ENCODE results near the gene PDE2A. TPM values are rescaled to one million over a fixed set of nuclear protein-coding genes. Genes with fewer than 3 reads are reported as not detected.

Gene PDE2A
- total and polyA plus RNA-seq, 11 donors: 16.8 to 53.7 (median 23.7) TPM

GRCh38 chr11:72648384-72649136 lies 25.7 kb downstream of the PDE2A start:
- H3K27ac ChIP-seq: no peak overlapping the region
- no peaks in the 10 kb centered on the region for H3K9me3 ChIP-seq
- intact Hi-C loops (cut with DNase I): loop anchor here in 3 of 10 donors (5.0 to 10.0 kb wide), 3 partner anchors 61 to 174 kb away; no protein-coding TSS in a partner anchor
- DNase-seq (no peak), ATAC-seq (no peak)
- peaks cover 0 to 2% (median 0%) of the 10 kb centered on the region in 12 donors for H3K4me1 ChIP-seq
- WGBS, 4 donors: 83 to 91% (median 88%) methylated on average over 7 of the region's 7 CpGs
- H3K27me3 ChIP-seq: no peaks in the 10 kb centered on the region
- no peak for TF ChIP-seq CTCF (IDR thresholded peaks at IDR 0.05)
- no peak for TF ChIP-seq POLR2A (IDR thresholded peaks at IDR 0.05)
- H3K36me3 ChIP-seq: no peaks in the 10 kb centered on the region
- H3K4me3 ChIP-seq: no peak overlapping the region

GRCh38 chr11:72647882-72648281 lies 26.3 kb downstream of the PDE2A start:
- intact Hi-C loops (cut with DNase I): loop anchor here in 3 of 10 donors (5.0 to 10.0 kb wide), 3 partner anchors 61 to 173 kb away; no protein-coding TSS in a partner anchor
- ATAC-seq (no peak), DNase-seq (no peak)
- no peak overlapping the region for H3K27ac ChIP-seq
- peaks cover 0 to 9% (median under 1%) of the 10 kb centered on the region in 12 donors for H3K4me1 ChIP-seq
- WGBS, 4 donors: 88 to 94% (median 90%) methylated on average over 4 of the region's 4 CpGs
- TF ChIP-seq CTCF (IDR thresholded peaks at IDR 0.05): no peak
- no peak for TF ChIP-seq POLR2A (IDR thresholded peaks at IDR 0.05)
- no peaks in the 10 kb centered on the region for H3K27me3 ChIP-seq
- no peaks in the 10 kb centered on the region for H3K36me3 ChIP-seq
- no peaks in the 10 kb centered on the region for H3K9me3 ChIP-seq
- no peak overlapping the region for H3K4me3 ChIP-seq

GRCh38 chr11:72646472-72646871 lies 27.8 kb downstream of the PDE2A start:
- no peaks in the 10 kb centered on the region for H3K9me3 ChIP-seq
- peaks cover 0 to 21% (median 8%) of the 10 kb centered on the region in 12 donors for H3K4me1 ChIP-seq
- intact Hi-C loops (cut with DNase I): loop anchor here in 3 of 10 donors (5.0 to 10.0 kb wide), 3 partner anchors 59 to 172 kb away; no protein-coding TSS in a partner anchor
- 70 to 76% (median 73%) methylated on average over 2 of the region's 2 CpGs for WGBS, 4 donors
- no peaks in the 10 kb centered on the region for H3K36me3 ChIP-seq
- no peak overlapping the region for H3K27ac ChIP-seq
- peaks cover 0 to 7% (median 0%) of the 10 kb centered on the region in 9 donors for H3K27me3 ChIP-seq
- ATAC-seq: no peak
- DNase-seq: no peak
- no peak for TF ChIP-seq CTCF (IDR thresholded peaks at IDR 0.05)
- TF ChIP-seq POLR2A (IDR thresholded peaks at IDR 0.05): no peak
- no peak overlapping the region for H3K4me3 ChIP-seq

GRCh38 chr11:72646024-72646423 lies 28.2 kb downstream of the PDE2A start:
- Histone ChIP-seq H3K4me3 (no peak overlapping the region), H3K27me3 (peaks cover 0 to 11% (median 0%) of the 10 kb centered on the region in 9 donors), H3K27ac (no peak overlapping the region), H3K9me3 (no peaks in the 10 kb centered on the region), H3K4me1 (peaks cover 0 to 23% (median 8%) of the 10 kb centered on the region in 12 donors), H3K36me3 (no peaks in the 10 kb centered on the region)
- no peak for TF ChIP-seq POLR2A (IDR thresholded peaks at IDR 0.05)
- TF ChIP-seq CTCF (IDR thresholded peaks at IDR 0.05): no peak
- DNase-seq (no peak), ATAC-seq (no peak)
- WGBS, 4 donors: 89 to 96% (median 93%) methylated on average over 3 of the region's 3 CpGs
- intact Hi-C loops (cut with DNase I): loop anchor here in 3 of 10 donors (5.0 to 10.0 kb wide), 3 partner anchors 59 to 171 kb away; no protein-coding TSS in a partner anchor

Data from heart left ventricle (tissue), 16 donors.